Measurements from ENCODE around the gene GNAT1. TPM values are rescaled to one million over a fixed set of nuclear protein-coding genes. Genes with fewer than 3 reads are reported as not detected.
A peak's percentile ranks its signal among the peaks of the same experiment; 100 is the strongest.

The GNAT1 gene
- total and polyA plus RNA-seq, 9 donors: not detected

DNA sequence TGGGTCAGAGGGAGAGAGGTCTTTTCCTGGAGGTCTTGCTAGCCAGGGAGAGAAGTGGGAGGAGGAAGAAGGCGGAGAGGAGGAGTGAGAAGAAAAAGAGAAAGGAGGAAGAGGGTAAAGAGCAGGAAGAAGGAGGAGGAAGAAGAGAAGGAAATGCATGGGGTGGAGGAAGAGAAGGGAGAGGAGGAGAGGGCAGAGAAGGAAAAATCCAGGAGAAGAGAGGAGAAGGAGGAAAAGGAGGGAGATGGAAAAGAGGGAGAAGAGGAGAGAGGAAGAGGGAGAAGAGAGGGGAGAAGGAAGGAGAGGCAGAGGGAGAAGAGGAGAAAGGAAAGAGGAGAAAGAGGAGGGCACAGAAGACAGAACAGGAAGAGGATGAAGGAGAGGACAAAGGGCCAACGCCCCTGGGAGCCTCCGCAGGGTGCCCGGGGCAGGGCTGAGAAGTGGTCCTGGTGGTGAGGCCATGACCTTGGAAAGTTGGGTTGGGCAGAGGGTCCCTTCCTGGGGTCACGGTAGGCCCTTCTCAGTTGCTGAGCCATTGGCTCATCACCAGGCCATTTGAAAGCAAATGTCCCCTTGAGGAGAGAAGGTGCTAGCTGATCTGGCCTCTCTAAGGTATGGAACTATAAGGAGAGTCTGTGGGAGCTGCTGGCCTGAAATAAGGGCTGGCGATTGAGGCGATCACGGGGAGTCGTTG lies 37.5 kb upstream of the GNAT1 start:
- no peaks in the 10 kb centered on the region for H3K27me3 ChIP-seq
- H3K4me1 ChIP-seq (ENCODE audit: insufficient read depth): peaks cover 7% of the 10 kb centered on the region
- H3K9me3 ChIP-seq: no peaks in the 10 kb centered on the region
- DNase-seq: no peak
- no peaks in the 10 kb centered on the region for H3K36me3 ChIP-seq
- no peak overlapping the region for H3K4me3 ChIP-seq
- TF ChIP-seq EP300 (IDR thresholded peaks at IDR 0.05) (no peak), POLR2A (IDR thresholded peaks at IDR 0.05) (no peak)
- TF ChIP-seq, protein P1, sequence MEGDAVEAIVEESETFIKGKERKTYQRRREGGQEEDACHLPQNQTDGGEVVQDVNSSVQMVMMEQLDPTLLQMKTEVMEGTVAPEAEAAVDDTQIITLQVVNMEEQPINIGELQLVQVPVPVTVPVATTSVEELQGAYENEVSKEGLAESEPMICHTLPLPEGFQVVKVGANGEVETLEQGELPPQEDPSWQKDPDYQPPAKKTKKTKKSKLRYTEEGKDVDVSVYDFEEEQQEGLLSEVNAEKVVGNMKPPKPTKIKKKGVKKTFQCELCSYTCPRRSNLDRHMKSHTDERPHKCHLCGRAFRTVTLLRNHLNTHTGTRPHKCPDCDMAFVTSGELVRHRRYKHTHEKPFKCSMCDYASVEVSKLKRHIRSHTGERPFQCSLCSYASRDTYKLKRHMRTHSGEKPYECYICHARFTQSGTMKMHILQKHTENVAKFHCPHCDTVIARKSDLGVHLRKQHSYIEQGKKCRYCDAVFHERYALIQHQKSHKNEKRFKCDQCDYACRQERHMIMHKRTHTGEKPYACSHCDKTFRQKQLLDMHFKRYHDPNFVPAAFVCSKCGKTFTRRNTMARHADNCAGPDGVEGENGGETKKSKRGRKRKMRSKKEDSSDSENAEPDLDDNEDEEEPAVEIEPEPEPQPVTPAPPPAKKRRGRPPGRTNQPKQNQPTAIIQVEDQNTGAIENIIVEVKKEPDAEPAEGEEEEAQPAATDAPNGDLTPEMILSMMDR (IDR thresholded peaks at IDR 0.05): no peak
- WGBS, 3 donors: 56 to 73% (median 62%) methylated on average over 9 of the region's 9 CpGs
- no peak overlapping the region for H3K27ac ChIP-seq
- intact Hi-C loops (cut with DNase I): no loop called here

DNA sequence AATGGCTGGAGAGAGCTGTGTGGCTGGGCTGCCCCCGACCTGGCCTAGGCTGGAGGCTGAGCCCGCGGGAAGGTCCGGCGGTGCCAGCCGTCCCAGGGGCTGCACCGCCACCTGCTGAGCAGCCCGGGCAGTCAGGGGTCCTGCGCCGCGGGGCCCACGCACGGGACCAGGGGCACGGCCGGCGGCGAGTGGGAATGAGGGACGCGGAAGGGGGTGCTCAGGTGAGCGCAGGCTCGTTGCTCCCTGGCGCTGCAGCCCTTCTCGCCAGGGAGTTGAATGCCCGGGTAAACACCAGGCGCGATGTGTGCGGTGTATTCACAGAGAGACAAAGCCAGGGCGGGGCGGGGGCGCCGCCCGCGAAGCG lies 37.0 kb upstream of the GNAT1 start:
- intact Hi-C loops (cut with DNase I): no loop called here
- H3K4me3 ChIP-seq: peak overlapping the region; percentile 39
- no peaks in the 10 kb centered on the region for H3K36me3 ChIP-seq
- peak in 1 of 5 donors; percentile 48 for DNase-seq
- 2 to 6% (median 4%) methylated on average over 19 to 34 of the region's 34 CpGs for WGBS, 3 donors
- H3K9me3 ChIP-seq: no peaks in the 10 kb centered on the region
- peaks cover 7% of the 10 kb centered on the region for H3K4me1 ChIP-seq (ENCODE audit: insufficient read depth)
- H3K27ac ChIP-seq: no peak overlapping the region
- TF ChIP-seq POLR2A (IDR thresholded peaks at IDR 0.05) (no peak), EP300 (IDR thresholded peaks at IDR 0.05) (no peak)
- TF ChIP-seq, protein P1 (IDR thresholded peaks at IDR 0.05): no peak
- H3K27me3 ChIP-seq: no peaks in the 10 kb centered on the region

DNA sequence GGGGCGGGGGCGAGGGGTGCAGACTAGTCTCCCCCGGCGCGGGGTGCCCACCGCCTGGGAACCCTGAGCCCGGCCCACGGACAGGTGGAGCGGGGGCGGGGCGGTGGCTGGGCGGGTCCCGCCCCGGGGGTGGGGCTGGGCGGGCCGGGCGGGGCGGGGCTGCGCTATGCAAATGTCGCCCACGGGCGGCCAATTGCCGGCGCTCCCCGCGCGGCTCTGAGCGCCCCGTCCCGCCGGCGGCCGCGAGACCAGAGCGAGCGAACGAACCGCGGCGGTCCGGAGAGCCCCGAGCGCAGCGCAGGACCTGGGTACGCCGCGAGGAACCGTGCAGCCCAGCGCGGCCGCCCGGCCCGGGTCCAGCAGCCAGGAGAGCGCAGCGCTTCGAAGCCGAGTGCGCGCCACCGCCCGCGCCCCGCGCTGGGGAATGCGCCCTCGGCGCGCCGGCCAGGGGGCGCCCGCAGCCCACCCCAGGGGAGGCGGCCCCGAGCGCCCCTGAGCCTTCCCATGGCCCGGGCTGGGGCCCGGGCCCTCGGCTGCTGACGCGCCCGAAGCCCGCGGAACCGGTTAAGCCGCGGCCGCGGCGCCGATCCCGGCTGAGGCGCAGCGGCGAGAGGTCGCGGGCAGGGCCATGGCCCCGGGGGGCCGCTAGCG lies 36.4 kb upstream of the GNAT1 start, which contains the start of gene SEMA3F:
Gene SEMA3F (plus strand): TSS at position 485 of the 651 bp plus-strand sequence. CDS start 4,299 bp downstream, outside the sequence.
- Histone ChIP-seq H3K4me3 (peak within 1 kb of the TSS; percentile 39), H3K36me3 (no peaks in the 10 kb centered on the region), H3K27ac (no peak within 1 kb of the TSS), H3K9me3 (no peaks in the 10 kb centered on the region), H3K4me1 (ENCODE audit: insufficient read depth) (peaks cover 7% of the 10 kb centered on the region), H3K27me3 (no peaks in the 10 kb centered on the region)
- TF ChIP-seq POLR2A (IDR thresholded peaks at IDR 0.05) (peak; percentile 20), EP300 (IDR thresholded peaks at IDR 0.05) (no peak)
- TF ChIP-seq, protein P1 (IDR thresholded peaks at IDR 0.05): no peak
- 0 to 1% (median 0%) methylated on average over 78 to 98 of the region's 98 CpGs for WGBS, 3 donors
- peak; percentile 27 to 71 (median 49) for DNase-seq
- intact Hi-C loops (cut with DNase I): no loop called here

DNA sequence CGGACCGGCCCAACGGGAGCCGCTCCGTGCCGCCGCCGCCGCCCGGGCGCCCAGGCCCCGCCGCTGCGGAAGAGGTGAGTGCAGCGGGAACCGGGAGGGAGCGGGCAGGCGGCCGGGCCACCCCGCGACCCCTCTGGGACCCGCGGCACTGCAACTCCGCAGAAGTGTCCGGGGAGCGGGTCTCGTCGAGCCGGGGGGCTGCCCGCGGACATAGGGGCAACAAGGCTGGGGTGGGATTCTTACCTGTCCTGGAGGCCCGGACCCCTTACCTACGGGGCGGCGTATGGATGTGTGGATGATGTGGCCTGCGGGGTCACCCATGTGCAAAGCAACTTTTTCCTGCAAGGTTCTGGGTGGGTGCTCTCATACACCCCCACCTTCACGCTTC lies 35.9 kb upstream of the GNAT1 start:
- WGBS, 3 donors: 4 to 8% (median 6%) methylated on average over 22 to 37 of the region's 37 CpGs
- intact Hi-C loops (cut with DNase I): no loop called here
- H3K27ac ChIP-seq: no peak overlapping the region

More for the DNA sequence above, 35.9 kb upstream of the GNAT1 start:
- no peak for TF ChIP-seq EP300 (IDR thresholded peaks at IDR 0.05)
- TF ChIP-seq POLR2A (IDR thresholded peaks at IDR 0.05): no peak
- TF ChIP-seq, protein P1 (IDR thresholded peaks at IDR 0.05): no peak
- Histone ChIP-seq H3K9me3 (no peaks in the 10 kb centered on the region), H3K36me3 (no peaks in the 10 kb centered on the region), H3K4me1 (ENCODE audit: insufficient read depth) (peaks cover 7% of the 10 kb centered on the region), H3K27me3 (no peaks in the 10 kb centered on the region), H3K4me3 (peak overlapping the region; percentile 39)
- no peak for DNase-seq

Measured in ovary (tissue), 9 donors.